ENCODE results near the gene PSD2. TPM values are rescaled to one million over a fixed set of nuclear protein-coding genes. Genes with fewer than 3 reads are reported as not detected.

The PSD2 gene
- total RNA-seq, 1 donor from 2014 or later = not detected

DNA sequence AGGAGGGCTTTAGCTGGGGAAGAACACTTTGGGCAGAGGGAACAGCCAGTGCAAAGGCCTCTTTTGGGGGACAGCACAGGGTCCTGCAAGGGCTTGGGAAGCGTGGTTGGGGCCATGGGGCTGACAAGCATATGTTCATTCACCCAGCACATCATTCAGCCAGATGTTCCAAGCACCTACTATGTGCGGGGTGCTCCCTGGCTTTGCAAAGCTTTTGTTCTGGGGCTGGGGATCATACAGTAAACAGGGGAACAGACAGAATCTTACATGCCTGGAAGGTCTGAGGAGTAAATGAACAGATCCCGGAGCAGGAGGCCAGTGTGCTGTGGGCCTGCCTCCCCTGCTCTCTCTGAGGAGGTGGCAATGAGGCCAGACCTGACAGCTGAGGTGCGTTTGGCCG lies 16.7 kb downstream of the PSD2 start:
- no peak for DNase-seq (ENCODE audit: low spot score in 2 of 2)
- TF ChIP-seq, protein P1, sequence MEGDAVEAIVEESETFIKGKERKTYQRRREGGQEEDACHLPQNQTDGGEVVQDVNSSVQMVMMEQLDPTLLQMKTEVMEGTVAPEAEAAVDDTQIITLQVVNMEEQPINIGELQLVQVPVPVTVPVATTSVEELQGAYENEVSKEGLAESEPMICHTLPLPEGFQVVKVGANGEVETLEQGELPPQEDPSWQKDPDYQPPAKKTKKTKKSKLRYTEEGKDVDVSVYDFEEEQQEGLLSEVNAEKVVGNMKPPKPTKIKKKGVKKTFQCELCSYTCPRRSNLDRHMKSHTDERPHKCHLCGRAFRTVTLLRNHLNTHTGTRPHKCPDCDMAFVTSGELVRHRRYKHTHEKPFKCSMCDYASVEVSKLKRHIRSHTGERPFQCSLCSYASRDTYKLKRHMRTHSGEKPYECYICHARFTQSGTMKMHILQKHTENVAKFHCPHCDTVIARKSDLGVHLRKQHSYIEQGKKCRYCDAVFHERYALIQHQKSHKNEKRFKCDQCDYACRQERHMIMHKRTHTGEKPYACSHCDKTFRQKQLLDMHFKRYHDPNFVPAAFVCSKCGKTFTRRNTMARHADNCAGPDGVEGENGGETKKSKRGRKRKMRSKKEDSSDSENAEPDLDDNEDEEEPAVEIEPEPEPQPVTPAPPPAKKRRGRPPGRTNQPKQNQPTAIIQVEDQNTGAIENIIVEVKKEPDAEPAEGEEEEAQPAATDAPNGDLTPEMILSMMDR (IDR thresholded peaks at IDR 0.05) = no peak
- no peaks in the 10 kb centered on the region for H3K36me3 ChIP-seq
- H3K4me1 ChIP-seq = no peaks in the 10 kb centered on the region
- H3K9me3 ChIP-seq = no peaks in the 10 kb centered on the region
- H3K27me3 ChIP-seq = no peaks in the 10 kb centered on the region
- H3K27ac ChIP-seq = no peak overlapping the region
- no peak overlapping the region for H3K4me3 ChIP-seq
- intact Hi-C loops (cut with DNase I) = no loop called here

DNA sequence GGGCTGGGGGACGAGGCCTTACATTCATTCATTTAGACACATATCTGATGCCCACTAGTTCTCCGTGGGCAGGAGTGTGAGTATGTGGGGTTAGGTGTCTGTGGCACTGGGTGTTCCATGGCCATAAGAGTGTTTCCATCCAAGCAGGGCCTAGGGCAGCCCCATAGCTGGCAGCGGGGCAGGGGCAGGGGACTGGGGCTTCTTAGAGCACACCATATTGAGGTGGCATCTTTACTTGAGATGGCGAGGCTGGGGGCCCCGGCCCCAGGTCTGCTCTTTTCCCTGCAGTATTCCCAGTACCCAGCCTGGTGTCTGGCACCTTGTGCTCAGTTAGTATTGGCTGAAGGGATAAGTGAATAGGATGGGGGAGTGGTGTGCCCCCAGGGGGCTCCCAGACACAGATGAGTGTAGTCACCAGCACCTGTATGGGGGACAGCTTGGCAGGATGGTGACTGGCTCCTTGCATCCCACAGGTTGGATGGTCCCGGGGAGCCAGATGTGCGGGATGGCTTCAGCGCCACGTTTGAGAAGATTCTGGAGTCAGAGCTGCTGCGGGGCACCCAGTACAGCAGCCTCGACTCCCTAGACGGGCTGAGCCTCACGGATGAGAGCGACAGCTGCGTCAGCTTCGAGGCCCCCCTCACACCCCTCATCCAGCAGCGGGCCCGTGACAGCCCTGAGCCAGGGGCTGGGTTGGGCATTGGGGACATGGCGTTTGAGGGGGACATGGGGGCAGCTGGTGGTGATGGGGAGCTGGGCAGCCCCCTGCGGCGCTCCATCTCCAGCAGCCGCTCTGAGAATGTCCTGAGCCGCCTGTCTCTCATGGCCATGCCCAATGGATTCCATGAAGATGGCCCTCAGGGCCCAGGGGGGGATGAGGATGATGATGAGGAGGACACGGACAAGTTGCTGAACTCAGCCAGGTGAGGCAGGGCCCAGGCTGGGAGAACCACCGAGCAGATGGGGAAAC lies 17.5 kb downstream of the PSD2 start:
- TF ChIP-seq, protein P1 (IDR thresholded peaks at IDR 0.05) = no peak
- no peak for DNase-seq (ENCODE audit: low spot score in 2 of 2)

DNA sequence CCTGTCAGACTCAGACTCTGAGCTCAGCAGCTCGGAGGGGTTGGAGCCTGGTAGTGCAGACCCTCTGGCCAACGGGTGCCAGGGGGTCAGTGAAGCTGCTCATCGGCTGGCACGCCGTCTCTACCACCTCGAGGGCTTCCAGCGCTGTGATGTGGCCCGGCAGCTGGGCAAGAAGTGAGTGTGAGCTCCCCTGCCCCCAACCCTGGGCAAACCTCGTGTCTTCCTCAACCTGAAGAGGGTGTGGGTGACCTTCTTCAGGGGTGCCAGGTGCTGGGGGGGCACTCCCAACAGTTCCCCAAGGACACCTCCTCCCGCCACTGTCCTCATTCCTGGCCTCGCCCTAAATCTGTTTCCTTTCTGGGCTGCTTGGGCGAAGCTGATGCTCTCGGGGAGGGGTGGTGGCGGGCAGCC lies 18.6 kb downstream of the PSD2 start:
- H3K4me3 ChIP-seq = no peak overlapping the region
- intact Hi-C loops (cut with DNase I) = no loop called here
- DNase-seq (ENCODE audit: low spot score in 2 of 2) = no peak
- TF ChIP-seq, protein P1 (IDR thresholded peaks at IDR 0.05) = no peak
- H3K27ac ChIP-seq = no peak overlapping the region
- no peaks in the 10 kb centered on the region for H3K36me3 ChIP-seq
- H3K9me3 ChIP-seq = peaks cover 0 to 3% of the 10 kb centered on the region in 2 donors
- H3K4me1 ChIP-seq = no peaks in the 10 kb centered on the region
- no peaks in the 10 kb centered on the region for H3K27me3 ChIP-seq

More for the DNA sequence above, 17.5 kb downstream of the PSD2 start:
- H3K36me3 ChIP-seq = no peaks in the 10 kb centered on the region
- H3K27me3 ChIP-seq = no peaks in the 10 kb centered on the region
- H3K4me3 ChIP-seq = no peak overlapping the region
- H3K27ac ChIP-seq = no peak overlapping the region
- H3K4me1 ChIP-seq = no peaks in the 10 kb centered on the region
- intact Hi-C loops (cut with DNase I) = no loop called here
- peaks cover 0 to 2% of the 10 kb centered on the region in 2 donors for H3K9me3 ChIP-seq

DNA sequence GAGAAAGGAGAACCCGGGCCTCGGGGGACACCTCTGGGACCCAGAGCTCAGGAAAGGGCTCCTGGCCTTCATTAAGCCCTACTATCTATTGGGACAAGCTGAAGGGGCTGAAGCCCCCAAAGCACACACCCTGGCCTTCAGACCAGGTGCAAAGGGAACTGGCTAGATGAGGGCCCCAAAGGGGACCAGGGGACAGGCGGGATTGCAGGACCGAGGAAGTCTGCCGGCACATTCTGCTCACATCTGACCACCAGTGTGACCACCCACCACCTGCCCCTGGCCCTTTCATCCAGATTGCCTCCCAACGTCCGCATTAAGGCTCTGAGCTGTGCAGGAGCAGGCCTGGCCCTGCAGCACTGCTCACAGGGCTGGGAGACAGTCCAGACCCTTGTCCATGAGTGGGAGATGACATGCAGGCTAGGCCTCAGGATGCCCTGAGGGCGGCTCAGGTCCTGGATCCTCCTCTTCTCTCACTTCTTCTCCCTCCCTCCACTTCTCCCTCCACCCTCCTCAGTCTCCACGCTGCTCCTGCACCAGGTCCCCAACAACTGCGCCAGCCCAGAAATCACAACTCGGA lies 19.2 kb downstream of the PSD2 start:
- DNase-seq (ENCODE audit: low spot score in 2 of 2) = no peak
- TF ChIP-seq, protein P1 (IDR thresholded peaks at IDR 0.05) = no peak
- Histone ChIP-seq H3K4me3 (no peak overlapping the region), H3K27ac (no peak overlapping the region), H3K9me3 (peaks cover 0 to 3% of the 10 kb centered on the region in 2 donors), H3K36me3 (no peaks in the 10 kb centered on the region), H3K4me1 (no peaks in the 10 kb centered on the region), H3K27me3 (no peaks in the 10 kb centered on the region)
- intact Hi-C loops (cut with DNase I) = no loop called here

DNA sequence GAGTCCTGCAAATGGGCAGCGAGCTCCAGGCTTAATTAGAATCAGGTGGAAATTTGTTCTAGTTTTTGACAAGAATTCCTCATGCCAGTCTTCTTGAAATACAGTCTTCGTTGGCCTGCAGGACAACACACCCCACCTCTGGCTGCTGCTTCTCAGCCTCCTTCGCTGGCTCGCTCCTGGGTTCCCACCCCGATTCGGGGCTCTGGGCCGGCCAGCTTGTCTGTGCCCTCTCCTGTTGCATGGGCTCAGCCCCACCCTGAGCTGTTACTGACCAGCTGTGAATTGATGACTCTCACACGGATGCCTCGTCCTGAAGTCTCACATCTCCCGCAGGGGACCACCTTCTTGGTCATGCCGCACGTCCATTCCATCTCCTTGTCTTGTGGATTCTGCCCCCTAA lies 21.0 kb downstream of the PSD2 start:
- no peaks in the 10 kb centered on the region for H3K36me3 ChIP-seq
- no peaks in the 10 kb centered on the region for H3K27me3 ChIP-seq
- no peak overlapping the region for H3K27ac ChIP-seq
- TF ChIP-seq, protein P1 (IDR thresholded peaks at IDR 0.05) = no peak
- no peak overlapping the region for H3K4me3 ChIP-seq
- no peaks in the 10 kb centered on the region for H3K4me1 ChIP-seq
- no peak for DNase-seq (ENCODE audit: low spot score in 2 of 2)
- intact Hi-C loops (cut with DNase I) = no loop called here
- peaks cover 0 to 3% of the 10 kb centered on the region in 2 donors for H3K9me3 ChIP-seq

All from ascending aorta (tissue), 2 donors.